Left renal pelvis (tissue), 4 donors: Measurements from ENCODE around the gene CAMTA1. TPM values are rescaled to one million over a fixed set of nuclear protein-coding genes. Genes with fewer than 3 reads are reported as not detected.
A peak's percentile ranks its signal among the peaks of the same experiment; 100 is the strongest.
"Not testable (repeated sequence)": the region's sequence is repeated elsewhere in the genome, so short reads cannot be mapped to it uniquely, and the experiment has no call there.

ENCODE experiments used
- DNase-seq, 4 donors: peaks; one replicate each; pipeline ENCODE4 v3.0.0-alpha.2; 2013; ENCODE audit warnings: low read depth in 4 of 4, low spot score in 3 of 4
- polyA plus RNA-seq, 4 donors: library from polyadenylated mRNA; unstranded; fragments of 120-200 nt; gene quantifications; one replicate each; pipeline ENCODE4 v1.2.1, GENCODE V29; 2013; ENCODE audit not compliant: insufficient read length in 4 of 4

The CAMTA1 gene
- polyA plus RNA-seq, 4 donors, result 50.7 to 99.9 (median 87.8) TPM

- peak in 3 of 4 donors; percentile 19 to 47 (median 42) for DNase-seq
These were observed 332.4 kb downstream of the CAMTA1 start for GRCh38 chr1:7117399-7118281.

- DNase-seq, result no peak
These were observed 333.9 kb downstream of the CAMTA1 start for GRCh38 chr1:7119156-7119555.

DNA sequence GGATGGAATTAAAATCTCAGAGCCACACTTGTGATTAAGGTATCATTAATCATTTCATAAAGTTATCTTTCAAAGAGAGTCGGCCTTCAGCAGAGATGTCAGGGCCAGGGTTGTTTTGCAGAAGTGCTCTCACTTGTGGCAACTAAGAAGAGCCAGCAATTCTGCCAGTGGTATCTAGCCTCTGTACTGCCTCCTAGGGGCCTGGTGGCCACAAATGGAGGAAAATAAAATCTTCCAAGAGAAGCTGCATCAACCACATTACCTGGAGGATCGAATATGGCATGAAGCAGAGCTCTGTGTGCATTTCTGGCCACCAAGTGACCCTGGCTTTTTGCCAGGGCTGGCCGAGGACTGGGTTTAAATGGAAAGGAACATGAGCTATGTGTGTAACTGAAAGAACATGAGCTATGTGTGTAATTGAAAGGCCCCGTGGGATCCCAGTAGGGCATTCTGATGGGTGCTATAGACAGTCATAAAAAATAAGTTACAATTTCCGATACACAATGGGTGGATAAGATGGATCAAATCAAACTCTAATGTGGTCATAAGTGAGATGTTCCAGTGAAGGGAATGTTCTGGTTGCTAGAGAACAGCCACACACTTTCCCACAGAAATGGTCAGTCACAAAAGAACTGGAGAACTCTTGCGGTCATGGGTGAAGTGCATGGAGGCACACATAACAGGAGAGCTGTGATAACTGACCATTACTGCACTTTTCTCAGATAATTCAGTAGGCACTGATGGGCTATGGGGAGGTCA, 335.8 kb downstream of the CAMTA1 start:
- no peak for DNase-seq

DNA sequence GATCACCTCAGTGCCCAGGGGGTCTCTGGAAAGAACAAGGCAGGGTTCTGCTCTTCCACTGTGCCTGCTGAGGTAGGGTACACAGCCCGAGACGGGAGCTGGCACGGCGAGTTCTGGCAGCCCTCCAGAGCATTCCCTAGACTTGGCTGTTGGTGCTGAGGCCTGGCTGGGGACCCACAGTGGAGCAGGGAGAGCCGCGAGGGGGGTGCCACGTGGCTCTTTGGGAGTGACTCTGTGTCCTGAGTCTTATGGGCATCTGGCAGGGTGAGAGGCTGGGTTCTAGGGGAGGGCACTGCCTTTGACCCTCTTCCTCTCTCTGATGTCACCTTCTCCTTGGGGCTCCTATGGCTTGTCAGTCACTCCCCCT, 336.4 kb downstream of the CAMTA1 start:
- no peak for DNase-seq

- DNase-seq, result no peak
These were observed 342.2 kb downstream of the CAMTA1 start for GRCh38 chr1:7127322-7128075.

DNA sequence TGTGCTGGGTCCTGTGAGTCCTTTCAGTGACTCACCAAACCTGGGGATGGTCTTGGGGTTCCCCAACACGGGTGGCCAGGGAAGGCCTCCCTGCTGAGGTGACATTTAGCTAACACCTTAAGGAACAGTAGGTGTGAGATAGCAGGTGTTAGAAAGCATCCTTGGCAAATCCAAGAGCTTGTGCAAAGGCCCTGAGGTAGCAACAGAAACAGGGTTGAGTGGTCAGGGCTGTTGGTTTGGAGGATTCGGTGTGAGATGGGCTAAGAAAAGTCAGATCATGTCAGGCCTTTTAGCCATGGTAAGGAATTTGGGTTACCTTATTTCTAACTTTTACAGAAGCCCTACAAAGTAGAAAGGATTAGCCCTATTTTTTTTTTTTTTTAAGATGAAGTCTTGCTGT, 343.0 kb downstream of the CAMTA1 start:
- DNase-seq, result no peak

DNA sequence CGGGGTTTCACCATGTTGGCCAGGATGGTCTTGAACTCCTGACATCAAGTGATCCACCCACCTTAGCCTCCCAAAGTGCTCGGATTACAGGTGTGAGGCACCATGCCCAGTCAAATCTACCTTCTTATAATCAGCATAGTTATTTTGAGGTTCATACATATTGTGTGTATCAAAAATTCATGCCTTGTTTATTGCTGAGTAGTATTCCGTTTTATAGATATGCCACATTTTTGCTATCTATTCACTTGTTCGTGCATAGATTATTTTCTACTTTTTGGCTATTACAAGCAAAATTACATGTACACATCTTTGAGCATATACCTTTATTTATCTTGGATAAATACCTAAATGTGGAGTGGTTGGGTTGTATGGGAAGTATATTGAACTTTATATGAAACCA, 344.9 kb downstream of the CAMTA1 start:
- DNase-seq, result no peak

DNA sequence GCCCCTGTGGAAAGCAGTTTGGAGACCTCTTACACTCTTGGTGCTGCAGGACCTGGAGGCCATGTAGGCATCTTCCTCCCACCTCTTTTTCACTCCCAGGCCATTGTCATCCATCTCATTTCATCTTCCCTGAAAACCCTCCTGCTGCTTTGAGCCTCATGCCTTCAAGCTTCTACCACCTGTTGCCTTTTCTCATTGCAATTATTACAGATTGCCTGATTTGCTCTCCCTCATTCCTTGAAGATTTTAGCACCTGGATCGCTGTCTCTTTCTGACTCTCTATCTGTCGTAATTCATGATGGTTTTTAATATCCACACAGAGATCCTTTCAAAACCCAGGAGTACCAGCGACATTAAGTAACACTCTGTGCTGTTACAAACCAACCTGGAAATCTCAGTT, 350.2 kb downstream of the CAMTA1 start:
- DNase-seq, result no peak

- DNase-seq, result no peak
These were observed 351.1 kb downstream of the CAMTA1 start for GRCh38 chr1:7136166-7136953.

- DNase-seq, result no peak
These were observed 355.0 kb downstream of the CAMTA1 start for GRCh38 chr1:7140251-7140650.

- no peak for DNase-seq
These were observed 360.7 kb downstream of the CAMTA1 start for GRCh38 chr1:7145947-7146346.

- DNase-seq, result no peak
These were observed 361.5 kb downstream of the CAMTA1 start for GRCh38 chr1:7146710-7147109.

DNA sequence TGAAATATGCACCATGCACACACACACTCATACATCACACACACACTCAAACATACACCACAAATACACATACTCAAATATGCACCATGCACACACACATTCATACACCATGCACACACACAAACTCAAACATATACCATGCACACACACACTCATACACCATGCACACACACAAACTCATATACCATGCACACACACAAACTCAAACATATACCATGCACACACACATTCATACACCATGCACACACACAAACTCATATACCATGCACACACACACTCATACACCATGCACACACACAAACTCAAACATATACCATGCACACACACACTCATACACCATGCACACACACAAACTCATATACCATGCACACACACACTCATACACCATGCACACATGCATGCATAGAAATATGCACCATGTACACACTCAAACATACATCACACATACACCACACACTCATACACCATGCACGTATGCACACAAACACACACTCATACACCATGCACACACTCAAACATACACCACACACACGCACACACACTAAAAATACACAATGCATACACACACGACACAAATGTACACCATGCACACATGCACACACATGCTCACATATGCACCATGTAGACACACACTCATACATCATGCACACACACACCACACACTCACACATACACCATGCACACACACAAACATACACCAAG, 362.5 kb downstream of the CAMTA1 start:
- DNase-seq, result not testable (repeated sequence)

GRCh38 chr1:7149080-7149838, 364.0 kb downstream of the CAMTA1 start:
- DNase-seq, result peak in 2 of 4 donors; percentile 27 to 40

- DNase-seq, result no peak
These were observed 365.5 kb downstream of the CAMTA1 start for GRCh38 chr1:7150724-7151280.

DNA sequence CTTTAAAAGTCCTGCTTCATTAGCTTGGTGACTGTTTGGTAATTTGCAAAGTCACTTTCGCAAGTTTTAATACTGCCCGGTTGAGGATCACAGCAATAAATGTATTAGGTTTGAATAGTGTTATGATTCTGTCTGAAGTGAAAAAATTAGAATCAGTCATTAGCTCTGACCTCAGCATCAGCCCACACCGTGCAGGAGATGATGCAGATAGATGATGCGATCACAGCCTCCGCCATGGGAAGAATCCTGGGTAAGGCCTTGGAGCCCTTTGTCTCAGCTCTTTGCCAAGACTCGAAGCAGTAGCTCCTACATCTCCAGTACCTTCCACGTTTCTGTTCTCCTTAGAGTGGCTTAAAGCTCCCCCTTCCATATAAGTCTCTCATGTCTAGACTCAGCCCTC, 366.7 kb downstream of the CAMTA1 start:
- DNase-seq, result no peak

- no peak for DNase-seq
These were observed 367.4 kb downstream of the CAMTA1 start for GRCh38 chr1:7152655-7153054.

DNA sequence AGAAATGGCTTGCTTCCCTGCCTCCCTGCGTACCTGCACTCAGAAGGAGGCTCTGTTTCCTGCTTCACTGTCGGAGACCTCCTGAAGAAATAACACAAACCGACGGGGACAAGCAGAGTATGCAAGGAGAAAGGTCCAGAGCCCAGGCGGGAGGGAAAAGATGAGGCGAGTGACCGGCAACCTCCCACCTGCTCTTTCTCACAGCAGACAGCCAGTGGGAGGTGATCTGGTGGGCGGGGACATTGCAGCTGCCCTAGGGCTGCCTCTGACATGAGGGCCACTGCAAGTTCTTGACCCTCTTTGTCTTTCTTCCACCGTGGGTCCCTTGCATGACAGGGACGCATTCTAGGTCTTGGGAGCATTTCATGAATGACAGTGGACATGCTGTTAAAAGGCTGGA, 368.2 kb downstream of the CAMTA1 start:
- DNase-seq, result no peak
